Osteocyte (in vitro differentiated cells): ENCODE measurements around the gene CALD1. TPM values are rescaled to one million over a fixed set of nuclear protein-coding genes. Genes with fewer than 3 reads are reported as not detected.
A peak's percentile ranks its signal among the peaks of the same experiment; 100 is the strongest.

Source experiments
- DNase-seq: peaks from one replicate; pipeline ENCODE4 v3.0.0; 2021; ENCODE audit warnings: mixed read lengths; ENCODE audit not compliant: unreplicated experiment; ENCODE audit errors: extremely low spot score
- H3K27ac Mint-ChIP-seq: one replicate; pipeline ENCODE4 v1.8.0; 2021; ENCODE audit warnings: mild to moderate bottlenecking, mixed read lengths; ENCODE audit not compliant: unreplicated experiment
- H3K27me3 Mint-ChIP-seq: one replicate; pipeline ENCODE4 v1.8.0; 2021; ENCODE audit warnings: mixed read lengths; ENCODE audit not compliant: unreplicated experiment
- H3K36me3 Mint-ChIP-seq: one replicate; pipeline ENCODE4 v1.8.0; 2021; ENCODE audit warnings: mixed read lengths; ENCODE audit not compliant: unreplicated experiment
- H3K4me1 Mint-ChIP-seq: one replicate; pipeline ENCODE4 v1.8.0; 2021; ENCODE audit warnings: mixed read lengths; ENCODE audit not compliant: unreplicated experiment
- H3K4me3 Mint-ChIP-seq: one replicate; pipeline ENCODE4 v1.8.0; 2021; ENCODE audit warnings: mild to moderate bottlenecking, moderate library complexity, mixed read lengths; ENCODE audit not compliant: unreplicated experiment
- H3K9me3 Mint-ChIP-seq: one replicate; pipeline ENCODE4 v1.8.0; 2021; ENCODE audit warnings: mixed read lengths; ENCODE audit not compliant: unreplicated experiment
- CTCF ChIP-seq: fragments of 200-600 bp; sonication (generic); IDR thresholded peaks from 2 replicates; pipeline ENCODE4 v1.5.0; 2021; ENCODE audit warnings: antibody characterized with exemption, mild to moderate bottlenecking, moderate library complexity
- total RNA-seq: library from RNA; stranded (reverse); gene quantifications from 2 replicates; pipeline ENCODE4 v1.2.1, GENCODE V29; 2021

Gene CALD1
- total RNA-seq, 1 donor from 2014 or later, result 807 TPM

GRCh38 chr7:134920026-134920753 lies 140.8 kb downstream of the CALD1 start:
- no peak for TF ChIP-seq CTCF
- Mint-ChIP-seq H3K36me3 (peaks cover 36% of the 10 kb centered on the region), H3K27me3 (no peaks in the 10 kb centered on the region), H3K27ac (peak overlapping the region; percentile 83), H3K4me1 (peaks cover 61% of the 10 kb centered on the region), H3K4me3 (peak overlapping the region; percentile 34), H3K9me3 (no peaks in the 10 kb centered on the region)
- DNase-seq, result no peak

DNA sequence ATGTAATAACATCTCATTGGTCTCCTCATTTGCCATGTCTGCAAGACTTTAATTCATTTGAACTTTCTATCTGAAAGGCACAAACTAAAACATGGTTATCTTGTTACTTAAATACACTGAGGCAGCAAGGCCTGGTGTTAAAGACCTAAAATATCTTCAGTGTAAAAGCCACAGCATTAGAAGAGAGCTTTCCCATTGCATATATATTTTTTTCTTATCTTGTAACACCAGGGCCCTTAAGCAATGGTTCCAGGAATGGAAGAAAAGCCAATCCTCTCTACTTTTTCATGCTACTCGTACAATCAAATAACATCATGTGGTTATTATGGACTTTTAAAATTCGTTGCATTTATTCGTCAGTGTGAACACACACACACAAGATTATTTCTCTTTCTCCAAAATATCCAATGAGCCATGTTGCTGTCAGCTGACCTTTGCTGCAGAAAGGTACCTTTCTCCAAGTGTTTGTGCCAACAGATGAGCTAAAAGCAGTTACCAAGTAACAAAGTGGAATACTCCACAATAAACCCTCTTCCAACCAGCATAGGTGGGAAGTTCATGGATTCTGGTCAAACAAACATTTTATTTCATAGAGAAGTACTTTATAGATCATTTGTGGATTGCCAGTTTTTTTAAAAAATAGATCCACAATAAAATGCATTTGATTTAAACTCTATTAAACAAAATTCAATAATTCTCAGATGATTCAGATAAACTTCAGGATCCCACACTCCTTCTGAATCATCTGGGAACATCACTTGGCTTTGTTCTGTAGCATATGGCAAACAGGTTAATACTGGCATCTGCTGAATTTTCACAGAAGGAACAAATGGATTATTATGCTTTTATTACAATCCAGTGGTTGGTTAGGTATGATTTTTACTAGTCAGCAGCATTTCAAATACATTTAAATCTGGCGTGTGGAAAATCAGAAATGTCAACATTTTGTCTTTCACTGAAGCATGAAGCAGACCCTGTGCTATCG lies 143.6 kb downstream of the CALD1 start:
- no peaks in the 10 kb centered on the region for H3K27me3 Mint-ChIP-seq
- H3K9me3 Mint-ChIP-seq, result no peaks in the 10 kb centered on the region
- no peak for DNase-seq
- no peak overlapping the region for H3K27ac Mint-ChIP-seq
- peaks cover 25% of the 10 kb centered on the region for H3K36me3 Mint-ChIP-seq
- no peak overlapping the region for H3K4me3 Mint-ChIP-seq
- peaks cover 66% of the 10 kb centered on the region for H3K4me1 Mint-ChIP-seq
- no peak for TF ChIP-seq CTCF

- Mint-ChIP-seq H3K36me3 (peaks cover 42% of the 10 kb centered on the region), H3K4me3 (no peak overlapping the region), H3K27ac (peak overlapping the region; percentile 61), H3K27me3 (no peaks in the 10 kb centered on the region), H3K4me1 (peaks cover 53% of the 10 kb centered on the region), H3K9me3 (no peaks in the 10 kb centered on the region)
- TF ChIP-seq CTCF, result no peak
- no peak for DNase-seq
Observed at GRCh38 chr7:134925766-134926165, 146.3 kb downstream of the CALD1 start.

GRCh38 chr7:134926396-134926795 lies 147.0 kb downstream of the CALD1 start:
- H3K9me3 Mint-ChIP-seq, result no peaks in the 10 kb centered on the region
- H3K4me3 Mint-ChIP-seq, result no peak overlapping the region
- no peak for DNase-seq
- H3K36me3 Mint-ChIP-seq, result peaks cover 47% of the 10 kb centered on the region
- H3K27ac Mint-ChIP-seq, result peak overlapping the region; percentile 75
- peaks cover 53% of the 10 kb centered on the region for H3K4me1 Mint-ChIP-seq
- TF ChIP-seq CTCF, result no peak
- H3K27me3 Mint-ChIP-seq, result no peaks in the 10 kb centered on the region

DNA sequence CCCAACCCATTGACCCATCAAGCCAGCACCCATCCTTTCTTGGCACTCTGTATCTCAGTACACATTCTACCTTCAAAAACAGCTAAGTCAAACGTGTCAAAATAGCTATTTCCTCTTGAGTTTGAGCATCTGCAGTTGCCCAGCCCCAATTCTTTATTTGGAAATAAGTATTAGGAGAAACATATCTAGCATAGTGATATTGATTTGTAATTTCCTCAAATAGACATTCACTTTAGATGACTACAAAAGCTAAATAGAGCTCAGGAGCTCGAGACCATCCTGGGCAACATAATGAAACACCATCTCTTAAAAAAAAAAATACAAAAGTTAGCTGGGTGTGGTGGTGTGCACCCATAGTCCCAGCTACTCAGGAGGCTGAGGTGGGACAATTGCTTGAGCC lies 147.6 kb downstream of the CALD1 start:
- Mint-ChIP-seq H3K27ac (peak overlapping the region; percentile 29), H3K36me3 (peaks cover 53% of the 10 kb centered on the region), H3K27me3 (no peaks in the 10 kb centered on the region), H3K4me3 (no peak overlapping the region), H3K9me3 (peaks cover 5% of the 10 kb centered on the region), H3K4me1 (peaks cover 54% of the 10 kb centered on the region)
- DNase-seq, result no peak
- TF ChIP-seq CTCF, result no peak
